Vagina (tissue), 2 donors: ENCODE data around the gene IFNGR1.

Experiments
- POLR2AphosphoS5 ChIP-seq, 2 donors: sonication (generic); formaldehyde crosslinking; IDR thresholded peaks; one replicate each; pipeline ENCODE4 v1.9.0; 2017; ENCODE audit warnings: antibody characterized with exemption in 2 of 2, mild to moderate bottlenecking in 2 of 2, low read depth in 1 of 2; ENCODE audit not compliant: insufficient read depth in 1 of 2
- TF ChIP-seq, protein P1 (sequence below), 3 experiments: fragments of 450-650 bp in 2 of 3; fragments of 200-600 bp in 1 of 3; sonication (generic) in 1 of 3; IDR thresholded peaks; one replicate each; pipeline ENCODE4 v1.5.1; 2017 to 2019; ENCODE audit warnings: antibody characterized with exemption in 3 of 3, mild to moderate bottlenecking in 2 of 3, moderate library complexity in 2 of 3

DNA sequence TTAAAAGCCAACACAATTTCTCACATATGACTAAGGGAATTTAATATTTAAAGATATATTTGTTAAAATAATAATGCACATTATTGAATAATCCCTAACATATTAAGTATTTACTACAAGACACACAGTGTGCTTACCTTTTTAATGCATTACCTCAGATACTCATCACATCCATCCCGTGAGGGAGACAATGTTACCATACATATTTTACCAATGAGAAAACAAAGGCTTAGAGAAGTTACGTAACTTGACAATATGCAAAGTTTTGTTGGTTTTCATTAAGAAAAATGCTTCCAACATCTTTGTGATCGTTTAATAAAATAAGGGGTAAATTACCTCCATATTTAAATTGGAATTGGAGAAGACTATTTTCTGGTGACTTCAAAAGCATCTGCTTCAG, 4.3 kb downstream of the IFNGR1 start:
- TF ChIP-seq, protein P1, sequence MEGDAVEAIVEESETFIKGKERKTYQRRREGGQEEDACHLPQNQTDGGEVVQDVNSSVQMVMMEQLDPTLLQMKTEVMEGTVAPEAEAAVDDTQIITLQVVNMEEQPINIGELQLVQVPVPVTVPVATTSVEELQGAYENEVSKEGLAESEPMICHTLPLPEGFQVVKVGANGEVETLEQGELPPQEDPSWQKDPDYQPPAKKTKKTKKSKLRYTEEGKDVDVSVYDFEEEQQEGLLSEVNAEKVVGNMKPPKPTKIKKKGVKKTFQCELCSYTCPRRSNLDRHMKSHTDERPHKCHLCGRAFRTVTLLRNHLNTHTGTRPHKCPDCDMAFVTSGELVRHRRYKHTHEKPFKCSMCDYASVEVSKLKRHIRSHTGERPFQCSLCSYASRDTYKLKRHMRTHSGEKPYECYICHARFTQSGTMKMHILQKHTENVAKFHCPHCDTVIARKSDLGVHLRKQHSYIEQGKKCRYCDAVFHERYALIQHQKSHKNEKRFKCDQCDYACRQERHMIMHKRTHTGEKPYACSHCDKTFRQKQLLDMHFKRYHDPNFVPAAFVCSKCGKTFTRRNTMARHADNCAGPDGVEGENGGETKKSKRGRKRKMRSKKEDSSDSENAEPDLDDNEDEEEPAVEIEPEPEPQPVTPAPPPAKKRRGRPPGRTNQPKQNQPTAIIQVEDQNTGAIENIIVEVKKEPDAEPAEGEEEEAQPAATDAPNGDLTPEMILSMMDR (IDR thresholded peaks at IDR 0.05), result no peak
- TF ChIP-seq POLR2AphosphoS5 (IDR thresholded peaks at IDR 0.05; ENCODE audit: insufficient read depth in 1 of 2, low read depth in 1 of 2), result no peak
